Naive thymus-derived CD8-positive, alpha-beta T cell (primary cell): ENCODE data around the gene ANKRD60. TPM values are rescaled to one million over a fixed set of nuclear protein-coding genes. Genes with fewer than 3 reads are reported as not detected.

Source experiments
- ATAC-seq, 2 donors: fragments of 150-1000 bp; cut with Tn5 transposase in 1 of 2; sonication (Bioruptor Pico), chemical (Tn5 transposase) in 1 of 2; 1 replicate in 1 of 2; 2 replicates in 1 of 2; pipeline ENCODE4 v1.10.0; 2021; ENCODE audit warnings: mild to moderate bottlenecking in 2 of 2, moderate library complexity in 2 of 2
- POLR2A ChIA-PET: fragments of 350-600 bp; sonication (Branson Sonifier 250); formaldehyde crosslinking; loops from one replicate; lab custom pipeline; 2021; ENCODE audit warnings: antibody characterized with exemption; lab: Charles Lee
- DNase-seq, 10 donors: peaks; one replicate each; pipeline versions ENCODE4 v3.0.0 to v3.0.0-alpha.2; 2020 to 2022
- H3K27ac Mint-ChIP-seq, 10 donors: one replicate each; pipeline ENCODE4 v1.8.0; 2020 to 2022; ENCODE audit warnings: mild to moderate bottlenecking in 10 of 10, mixed read lengths in 10 of 10, moderate library complexity in 4 of 10, inconsistent platforms in 1 of 10
- H3K27me3 Mint-ChIP-seq, 5 donors: one replicate each; pipeline ENCODE4 v1.8.0; 2021 to 2022; ENCODE audit warnings: mixed read lengths in 5 of 5
- H3K36me3 Mint-ChIP-seq, 3 donors: one replicate each; pipeline ENCODE4 v1.8.0; 2020 to 2022; ENCODE audit warnings: mixed read lengths in 3 of 3, mild to moderate bottlenecking in 2 of 3, inconsistent platforms in 1 of 3
- H3K4me1 Mint-ChIP-seq, 4 donors: one replicate each; pipeline ENCODE4 v1.8.0; 2021 to 2022; ENCODE audit warnings: mixed read lengths in 4 of 4
- H3K4me3 Mint-ChIP-seq, 10 donors: one replicate each; pipeline ENCODE4 v1.8.0; 2020 to 2022; ENCODE audit warnings: mild to moderate bottlenecking in 10 of 10, mixed read lengths in 10 of 10, moderate library complexity in 6 of 10, inconsistent platforms in 1 of 10
- H3K9me3 Mint-ChIP-seq, 9 donors: one replicate each; pipeline ENCODE4 v1.8.0; 2020 to 2022; ENCODE audit warnings: mixed read lengths in 9 of 9, mild to moderate bottlenecking in 3 of 9, inconsistent platforms in 1 of 9, moderate library complexity in 1 of 9
- polyA plus RNA-seq, 3 donors: library from polyadenylated mRNA; unstranded; fragments of 300-500 nt; fragmentation: Illumina TruSeq; gene quantifications; one replicate each; pipeline ENCODE4 v1.2.3, GENCODE V29; 2021
- total RNA-seq, 8 experiments: library from RNA in 2 of 8; stranded (reverse) in 2 of 8; gene quantifications; one replicate each; pipeline ENCODE4 v1.2.3 and lab custom pipeline; 2021 to 2026

Gene ANKRD60
- total and polyA plus RNA-seq, 5 experiments from 2014 or later: not detected

- no peaks in the 10 kb centered on the region for H3K9me3 Mint-ChIP-seq
- H3K27me3 Mint-ChIP-seq: peaks cover 33 to 74% (median 47%) of the 10 kb centered on the region in 5 donors
- H3K4me3 Mint-ChIP-seq: peak overlapping the region in 9 of 10 donors; percentile 29 to 63 (median 52)
- peak overlapping the region in 7 of 10 donors; percentile 65 to 94 (median 86) for H3K27ac Mint-ChIP-seq
- ATAC-seq (no peak), DNase-seq (peak in 1 of 10 donors; percentile 15)
- POLR2A ChIA-PET: no interaction called here
- peaks cover 8 to 14% (median 10%) of the 10 kb centered on the region in 4 donors for H3K4me1 Mint-ChIP-seq
- H3K36me3 Mint-ChIP-seq: peaks cover 0 to 13% (median 8%) of the 10 kb centered on the region in 3 donors
Measured at GRCh38 chr20:58228103-58228483, 360 bp downstream of the ANKRD60 start.

DNA sequence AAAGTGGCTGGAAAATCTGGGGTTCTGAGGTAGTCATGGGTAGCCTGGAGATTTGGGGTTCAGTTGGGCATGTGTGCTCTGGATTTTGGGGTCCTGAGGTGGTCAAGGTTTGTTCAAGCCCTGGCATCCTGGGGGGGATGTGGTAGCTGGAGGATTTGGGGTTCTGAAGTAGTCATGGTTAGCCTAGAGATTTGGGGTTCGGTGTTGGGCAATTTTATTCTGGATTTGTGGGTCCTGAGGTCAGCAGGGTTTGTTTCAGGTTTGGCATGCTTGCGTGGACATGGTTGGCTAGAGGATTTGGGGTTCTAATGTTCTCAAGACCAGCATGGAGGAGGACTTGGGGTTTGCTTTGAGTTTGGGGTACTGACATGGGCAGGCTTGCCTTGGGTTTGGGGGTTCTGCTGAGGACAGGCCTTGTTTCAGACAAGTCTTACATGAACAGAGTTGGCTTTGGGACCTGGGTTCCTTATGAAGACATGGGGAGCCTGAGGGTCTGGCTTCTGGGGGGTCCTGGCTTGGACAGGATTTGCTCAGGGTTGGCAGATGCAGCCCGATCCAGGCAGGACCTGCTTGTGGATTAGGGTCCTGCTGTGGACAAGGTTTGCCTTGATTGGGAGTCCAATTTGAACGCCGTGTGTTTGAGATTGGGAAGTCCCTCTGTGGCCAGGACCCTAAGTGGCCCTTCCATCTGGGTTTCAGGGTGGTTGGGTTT lies 906 bp downstream of the ANKRD60 start:
- H3K4me1 Mint-ChIP-seq: peaks cover 8 to 14% (median 10%) of the 10 kb centered on the region in 4 donors
- peaks cover 0 to 13% (median 8%) of the 10 kb centered on the region in 3 donors for H3K36me3 Mint-ChIP-seq
- peak overlapping the region in 8 of 10 donors; percentile 65 to 94 (median 86) for H3K27ac Mint-ChIP-seq
- no peak for DNase-seq
- H3K4me3 Mint-ChIP-seq: peak overlapping the region; percentile 29 to 64 (median 52)
- no peak for ATAC-seq
- no peaks in the 10 kb centered on the region for H3K9me3 Mint-ChIP-seq
- POLR2A ChIA-PET: no interaction called here
- H3K27me3 Mint-ChIP-seq: peaks cover 35 to 79% (median 51%) of the 10 kb centered on the region in 5 donors

GRCh38 chr20:58225452-58226200 lies 2.8 kb downstream of the ANKRD60 start:
- POLR2A ChIA-PET: no interaction called here
- DNase-seq: no peak
- no peak for ATAC-seq
- no peaks in the 10 kb centered on the region for H3K9me3 Mint-ChIP-seq
- peak overlapping the region in 3 of 10 donors; percentile 10 to 54 (median 34) for H3K27ac Mint-ChIP-seq
- H3K27me3 Mint-ChIP-seq: peaks cover 41 to 96% (median 64%) of the 10 kb centered on the region in 5 donors
- H3K36me3 Mint-ChIP-seq: peaks cover 0 to 13% (median 8%) of the 10 kb centered on the region in 3 donors
- peaks cover 8 to 17% (median 13%) of the 10 kb centered on the region in 4 donors for H3K4me1 Mint-ChIP-seq
- no peak overlapping the region for H3K4me3 Mint-ChIP-seq

- Mint-ChIP-seq H3K9me3 (no peaks in the 10 kb centered on the region), H3K4me3 (no peak overlapping the region), H3K27me3 (peaks cover 43 to 96% (median 69%) of the 10 kb centered on the region in 5 donors), H3K27ac (peak overlapping the region in 1 of 10 donors; percentile 60), H3K4me1 (peaks cover 8 to 17% (median 13%) of the 10 kb centered on the region in 4 donors), H3K36me3 (peaks cover 0 to 13% (median 12%) of the 10 kb centered on the region in 3 donors)
- ATAC-seq (no peak), DNase-seq (no peak)
- POLR2A ChIA-PET: no interaction called here
Measured at GRCh38 chr20:58224974-58225373, 3.5 kb downstream of the ANKRD60 start.

- H3K36me3 Mint-ChIP-seq: peaks cover 0 to 21% (median 9%) of the 10 kb centered on the region in 3 donors
- peaks cover 39 to 96% (median 72%) of the 10 kb centered on the region in 5 donors for H3K27me3 Mint-ChIP-seq
- DNase-seq (no peak), ATAC-seq (no peak)
- no peak overlapping the region for H3K4me3 Mint-ChIP-seq
- H3K9me3 Mint-ChIP-seq: peaks cover 2 to 7% (median 3%) of the 10 kb centered on the region in 9 donors
- no peak overlapping the region for H3K27ac Mint-ChIP-seq
- POLR2A ChIA-PET: no interaction called here
- peaks cover 5 to 14% (median 9%) of the 10 kb centered on the region in 4 donors for H3K4me1 Mint-ChIP-seq
Measured at GRCh38 chr20:58224097-58224496, 4.4 kb downstream of the ANKRD60 start.

- Mint-ChIP-seq H3K9me3 (peaks cover 3 to 13% (median 8%) of the 10 kb centered on the region in 9 donors), H3K4me3 (no peak overlapping the region), H3K4me1 (peaks cover 0 to 9% (median 7%) of the 10 kb centered on the region in 4 donors), H3K27ac (no peak overlapping the region), H3K27me3 (peaks cover 40 to 97% (median 74%) of the 10 kb centered on the region in 5 donors), H3K36me3 (peaks cover 6 to 24% (median 8%) of the 10 kb centered on the region in 3 donors)
- POLR2A ChIA-PET: interaction anchor here (0.7 kb wide), 1 partner anchor 841 kb away, joined by 3 read pairs; no protein-coding TSS in a partner anchor
- no peak for ATAC-seq
- DNase-seq: no peak
Measured at GRCh38 chr20:58223358-58223941, 5.0 kb downstream of the ANKRD60 start.

GRCh38 chr20:58222446-58222845 lies 6.0 kb downstream of the ANKRD60 start:
- H3K4me3 Mint-ChIP-seq: no peak overlapping the region
- H3K9me3 Mint-ChIP-seq: peaks cover 3 to 19% (median 8%) of the 10 kb centered on the region in 9 donors
- POLR2A ChIA-PET: no interaction called here
- DNase-seq (no peak), ATAC-seq (no peak)
- peaks cover 40 to 96% (median 72%) of the 10 kb centered on the region in 5 donors for H3K27me3 Mint-ChIP-seq
- H3K36me3 Mint-ChIP-seq: peaks cover 7 to 24% (median 7%) of the 10 kb centered on the region in 3 donors
- H3K27ac Mint-ChIP-seq: no peak overlapping the region
- peaks cover 0 to 8% (median 3%) of the 10 kb centered on the region in 4 donors for H3K4me1 Mint-ChIP-seq

GRCh38 chr20:58219342-58219700 lies 9.1 kb downstream of the ANKRD60 start:
- Mint-ChIP-seq H3K36me3 (peaks cover 0 to 16% (median 7%) of the 10 kb centered on the region in 3 donors), H3K27me3 (peaks cover 26 to 75% (median 53%) of the 10 kb centered on the region in 5 donors), H3K27ac (no peak overlapping the region), H3K4me1 (peaks cover 0 to 6% (median 1%) of the 10 kb centered on the region in 4 donors), H3K9me3 (peaks cover 3 to 19% (median 8%) of the 10 kb centered on the region in 9 donors), H3K4me3 (no peak overlapping the region)
- DNase-seq: no peak
- no peak for ATAC-seq
- POLR2A ChIA-PET: interaction anchor here (0.7 kb wide), 1 partner anchor 186 kb away, joined by 3 read pairs; no protein-coding TSS in a partner anchor

GRCh38 chr20:58218665-58219341 lies 9.7 kb downstream of the ANKRD60 start:
- H3K4me3 Mint-ChIP-seq: no peak overlapping the region
- POLR2A ChIA-PET: interaction anchor here (0.7 kb wide), 1 partner anchor 185 kb away, joined by 3 read pairs; no protein-coding TSS in a partner anchor
- H3K27me3 Mint-ChIP-seq: peaks cover 28 to 70% (median 55%) of the 10 kb centered on the region in 5 donors
- H3K4me1 Mint-ChIP-seq: peaks cover 0 to 6% (median 1%) of the 10 kb centered on the region in 4 donors
- H3K9me3 Mint-ChIP-seq: peaks cover 3 to 19% (median 8%) of the 10 kb centered on the region in 9 donors
- DNase-seq (no peak), ATAC-seq (no peak)
- H3K36me3 Mint-ChIP-seq: peaks cover 0 to 16% (median 7%) of the 10 kb centered on the region in 3 donors
- H3K27ac Mint-ChIP-seq: no peak overlapping the region

DNA sequence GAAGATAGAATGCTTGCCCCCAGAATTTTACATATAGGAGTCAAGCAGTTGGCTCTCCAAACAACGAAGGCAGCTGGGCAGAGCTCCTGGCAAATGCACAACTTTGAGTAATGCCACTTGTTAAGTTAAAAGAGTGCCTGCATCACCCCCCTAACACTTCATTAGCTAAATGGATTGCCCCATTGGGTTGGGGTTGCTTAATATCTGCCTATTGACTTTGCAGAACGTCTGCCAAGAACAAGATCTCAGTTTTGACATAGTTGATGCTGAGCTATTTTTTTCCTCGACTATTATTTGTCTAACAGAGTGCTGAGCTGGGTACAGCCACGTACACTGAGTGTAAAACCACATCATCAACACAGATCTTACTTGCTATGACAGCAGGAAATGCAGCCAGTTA lies 12.1 kb downstream of the ANKRD60 start:
- Mint-ChIP-seq H3K27me3 (peaks cover 23 to 57% (median 37%) of the 10 kb centered on the region in 5 donors), H3K36me3 (peaks cover 0 to 16% (median 7%) of the 10 kb centered on the region in 3 donors), H3K9me3 (peaks cover 3 to 19% (median 8%) of the 10 kb centered on the region in 9 donors), H3K27ac (no peak overlapping the region), H3K4me1 (peaks cover 0 to 2% (median under 1%) of the 10 kb centered on the region in 4 donors), H3K4me3 (no peak overlapping the region)
- ATAC-seq (no peak), DNase-seq (no peak)
- POLR2A ChIA-PET: no interaction called here

DNA sequence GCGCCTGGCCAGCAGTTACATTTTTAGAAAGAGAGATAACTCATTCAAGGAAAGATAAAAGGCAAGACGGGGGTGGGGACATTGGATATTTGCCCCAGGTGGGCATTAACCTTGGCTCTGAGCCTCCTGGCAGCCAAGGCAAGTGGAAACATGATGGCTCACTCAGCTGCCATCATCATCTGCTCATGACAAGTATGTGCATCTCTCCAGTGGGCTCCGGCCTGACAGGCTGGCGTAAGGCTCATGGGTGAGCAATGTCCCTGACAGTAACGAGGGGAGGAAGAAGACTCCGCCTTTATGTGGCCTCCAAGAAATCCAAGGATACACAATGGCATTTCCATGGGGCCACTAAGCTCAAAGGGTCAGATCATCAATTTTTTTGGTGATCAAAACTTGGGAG lies 13.3 kb downstream of the ANKRD60 start:
- Mint-ChIP-seq H3K9me3 (peaks cover 3 to 19% (median 8%) of the 10 kb centered on the region in 9 donors), H3K27ac (no peak overlapping the region), H3K27me3 (peaks cover 18 to 50% (median 28%) of the 10 kb centered on the region in 5 donors), H3K4me1 (no peaks in the 10 kb centered on the region), H3K4me3 (no peak overlapping the region), H3K36me3 (peaks cover 0 to 13% (median 7%) of the 10 kb centered on the region in 3 donors)
- POLR2A ChIA-PET: no interaction called here
- no peak for DNase-seq
- ATAC-seq: no peak
